K562 (cell line): ENCODE data around the gene PLPP1. TPM values are rescaled to one million over a fixed set of nuclear protein-coding genes. Genes with fewer than 3 reads are reported as not detected.

Experiments
- ATAC-seq: fragments of 200-7000 bp; cut with Tn5 transposase; 3 replicates; pipeline ENCODE4 v1.9.1; 2020; ENCODE audit warnings: moderate library complexity
- BruUV-seq: library from RNA; stranded (reverse); fragments of 400-500 nt; replicated peaks from 2 replicates; lab custom pipeline; 2021; lab: Mats Ljungman, UMichigan
- CTCF ChIA-PET: fragments of 300-600 bp; formaldehyde crosslinking; extraction: SDS; loops from one replicate; lab custom pipeline; 2021; ENCODE audit warnings: low intra/inter-chr PET ratio; lab: Yijun Ruan, JAX
- POLR2A ChIA-PET: fragments of 300-600, 350-650 bp; sonication (Branson Sonifier 250); formaldehyde crosslinking; extraction: SDS; loops from one replicate; lab custom pipeline; 2021; ENCODE audit warnings: antibody characterized with exemption, inconsistent platforms; lab: Yijun Ruan, JAX
- DNase-seq, 4 experiments: peaks; one replicate each; pipeline versions ENCODE4 v3.0.0 to v3.0.0-alpha.2; 2011 to 2018; ENCODE audit warnings: low spot score in 3 of 4, mixed read lengths in 3 of 4; ENCODE audit errors: extremely low read depth in 1 of 4
- FAIRE-seq: peaks from 2 replicates; lab custom pipeline; 2011; peaks lifted over from hg19 to GRCh38; lab: Jason Lieb, UNC
- H2AFZ ChIP-seq: 2 replicates; pipeline ENCODE4 v1.6.0; 2011; ENCODE audit warnings: low read depth, low read length, control low read depth, inconsistent platforms
- H3K27ac ChIP-seq: fragments of 200-600 bp; 3 replicates; pipeline ENCODE4 v1.8.0; 2011; ENCODE audit warnings: low read depth, mild to moderate bottlenecking, control low read depth, inconsistent platforms, low read length, moderate library complexity, mixed read lengths; ENCODE audit errors: extremely low read depth
- H3K27me3 ChIP-seq, 2 experiments: fragments of 300-600 bp in 1 of 2; 2 replicates in 1 of 2; 3 replicates in 1 of 2; pipeline versions ENCODE4 v1.6.0 to v1.8.0; 2011; ENCODE audit warnings: inconsistent platforms in 2 of 2, low read length in 2 of 2, mild to moderate bottlenecking in 1 of 2, mixed read lengths in 1 of 2, moderate library complexity in 1 of 2; ENCODE audit not compliant: control insufficient read depth in 2 of 2, insufficient read depth in 2 of 2
- H3K36me3 ChIP-seq: fragments of 300-600 bp; 3 replicates; pipeline ENCODE4 v1.8.0; 2011; ENCODE audit warnings: mild to moderate bottlenecking, low read length, inconsistent platforms; ENCODE audit not compliant: control insufficient read depth, insufficient read depth
- H3K4me1 ChIP-seq, 2 experiments: fragments of 200-600 bp in 1 of 2; replicated peaks in 1 of 2; 2 replicates in 1 of 2; 3 replicates in 1 of 2; pipeline versions ENCODE4 v1.5.1 to v1.8.0; 2011; ENCODE audit warnings: inconsistent platforms in 2 of 2, low read length in 2 of 2, mild to moderate bottlenecking in 1 of 2, mixed read lengths in 1 of 2, moderate library complexity in 1 of 2; ENCODE audit not compliant: control insufficient read depth in 2 of 2, insufficient read depth in 2 of 2
- H3K4me2 ChIP-seq: 2 replicates; pipeline ENCODE4 v1.6.1; 2011; ENCODE audit warnings: low read length, control low read depth, inconsistent platforms, mixed read lengths; ENCODE audit not compliant: insufficient read depth
- H3K4me3 ChIP-seq: fragments of 200-600 bp; sonication (generic), shearing (Covaris generic); 2 replicates; pipeline ENCODE4 v1.5.1; 2016; ENCODE audit warnings: control low read depth, inconsistent platforms
- H3K79me2 ChIP-seq: fragments of 200-600 bp; 3 replicates; pipeline ENCODE4 v1.8.0; 2011; ENCODE audit warnings: low read length, inconsistent platforms; ENCODE audit not compliant: control insufficient read depth, insufficient read depth
- H3K9ac ChIP-seq, 2 experiments: 2 replicates each; pipeline versions ENCODE4 v1.6.0 to v1.6.1; 2011; ENCODE audit warnings: low read depth in 2 of 2, low read length in 2 of 2, control low read depth in 1 of 2, inconsistent platforms in 1 of 2, mild to moderate bottlenecking in 1 of 2, mixed read lengths in 1 of 2; ENCODE audit not compliant: insufficient read depth in 1 of 2
- H3K9me1 ChIP-seq: one replicate; pipeline ENCODE4 v1.6.0; 2011; ENCODE audit warnings: inconsistent platforms, mild to moderate bottlenecking, low read length, moderate library complexity; ENCODE audit not compliant: control insufficient read depth, insufficient read depth
- H3K9me3 ChIP-seq: replicated peaks from 2 replicates; pipeline ENCODE4 v1.5.1; 2011; ENCODE audit warnings: low read depth, low read length, inconsistent platforms; ENCODE audit not compliant: control insufficient read depth, insufficient read depth
- H4K20me1 ChIP-seq: replicated peaks from 2 replicates; pipeline ENCODE4 v1.6.1; 2011; ENCODE audit warnings: low read length, inconsistent platforms, mixed read lengths; ENCODE audit not compliant: control insufficient read depth, insufficient read depth
- CC2D1A ChIP-seq: fragments of 450-650 bp; IDR thresholded peaks from 2 replicates; pipeline ENCODE4 v1.6.1; 2017; ENCODE audit warnings: mild to moderate bottlenecking
- ELF4 ChIP-seq: fragments of 450-650 bp; formaldehyde crosslinking; IDR thresholded peaks from 2 replicates; pipeline ENCODE4 v1.4.0; 2022; ENCODE audit warnings: missing genetic modification characterization
- EZH2 ChIP-seq: IDR thresholded peaks from 2 replicates; pipeline ENCODE4 v1.6.1; 2012; ENCODE audit warnings: low read depth, mild to moderate bottlenecking, inconsistent platforms, low read length, borderline replicate concordance
- FOXK1 ChIP-seq: sonication (generic); formaldehyde crosslinking; IDR thresholded peaks from 2 replicates; pipeline ENCODE4 v1.8.0; 2022; ENCODE audit warnings: missing genetic modification reagents, mild to moderate bottlenecking, borderline replicate concordance
- ILF3 ChIP-seq: fragments of 450-650 bp; IDR thresholded peaks from 2 replicates; pipeline ENCODE4 v1.6.1; 2018; ENCODE audit warnings: antibody characterized with exemption, mild to moderate bottlenecking, moderate library complexity, borderline replicate concordance
- KAT7 ChIP-seq: sonication (generic); formaldehyde crosslinking; IDR thresholded peaks from 2 replicates; pipeline ENCODE4 v1.8.0; 2022; ENCODE audit warnings: missing genetic modification reagents, mild to moderate bottlenecking, borderline replicate concordance
- KLF6 ChIP-seq: fragments of 250-450 bp; sonication (Bioruptor Pico); IDR thresholded peaks from 2 replicates; pipeline ENCODE4 v1.4.0; 2020; ENCODE audit warnings: mild to moderate bottlenecking, moderate library complexity, borderline replicate concordance
- PHB2 ChIP-seq: fragments of 450-650 bp; IDR thresholded peaks from 2 replicates; pipeline ENCODE4 v1.6.1; 2017; ENCODE audit warnings: low read depth
- PHF21A ChIP-seq: fragments of 450-650 bp; IDR thresholded peaks from 2 replicates; pipeline ENCODE4 v1.6.1; 2017; ENCODE audit warnings: low read depth, borderline replicate concordance
- POLR2A ChIP-seq: fragments of 450-650 bp; conservative IDR thresholded peaks from 2 replicates; pipeline ENCODE4 v1.6.1; 2016
- POLR2B ChIP-seq: fragments of 450-650 bp; IDR thresholded peaks from 2 replicates; pipeline ENCODE4 v1.6.1; 2018; ENCODE audit warnings: low read depth; ENCODE audit not compliant: partially characterized antibody
- RBM14 ChIP-seq: fragments of 200-400 bp; formaldehyde crosslinking; IDR thresholded peaks from 2 replicates; pipeline ENCODE4 v1.6.1; 2018; ENCODE audit warnings: low read depth, mild to moderate bottlenecking, low read length, moderate library complexity, borderline replicate concordance; ENCODE audit not compliant: insufficient read depth
- SIN3A ChIP-seq, 2 experiments: fragments of 150-350 bp in 1 of 2; IDR thresholded peaks; 2 replicates each; pipeline ENCODE4 v1.6.1; 2011 to 2016; ENCODE audit warnings: borderline replicate concordance in 2 of 2, low read depth in 2 of 2, low read length in 2 of 2, mild to moderate bottlenecking in 2 of 2, moderate library complexity in 2 of 2; ENCODE audit not compliant: control insufficient read depth in 1 of 2
- SMAD1 ChIP-seq: fragments of 150-350 bp; IDR thresholded peaks from 2 replicates; pipeline ENCODE4 v1.6.1; 2014; ENCODE audit warnings: low read length, low read depth; ENCODE audit not compliant: partially characterized antibody
- TGIF2 ChIP-seq: sonication (generic); formaldehyde crosslinking; IDR thresholded peaks from 2 replicates; pipeline ENCODE4 v1.8.1; 2022; ENCODE audit warnings: mild to moderate bottlenecking, missing genetic modification reagents, moderate library complexity
- U2AF2 ChIP-seq: fragments of 200-400 bp; formaldehyde crosslinking; optimal IDR thresholded peaks from 2 replicates; pipeline ENCODE3; 2017; ENCODE audit warnings: low read depth, mild to moderate bottlenecking, low read length
- ZBTB17 ChIP-seq: fragments of 450-650 bp; formaldehyde crosslinking; IDR thresholded peaks from 2 replicates; pipeline ENCODE4 v1.4.0; 2020; ENCODE audit warnings: mild to moderate bottlenecking
- WGBS: fragments of 100-300 bp; shearing (Covaris generic); methylation state at CpG from one replicate; pipeline ENCODE4 v1.1.6; 2016; ENCODE audit warnings: low coverage, mixed read lengths; ENCODE audit not compliant: insufficient coverage; ENCODE audit errors: missing lambda C conversion rate; 5-methylcytosine and 5-hydroxymethylcytosine counted together
- in situ Hi-C: fragments of 300-500 bp; cut with MboI; formaldehyde crosslinking; loops from 4 replicates; pipeline ENCODE4 v1.15.0; 2018; ENCODE audit warnings: inconsistent platforms, mixed read lengths
- intact Hi-C: fragments of 100-400 bp; cut with micrococcal nuclease; formaldehyde crosslinking; loops from 2 replicates; pipeline ENCODE4 v1.14.2; 2022
- polyA plus RNA-seq, 8 experiments: library from polyadenylated mRNA; depleted of rRNA in 4 of 8; stranded (reverse) in 5 of 8; unstranded in 3 of 8; fragments of >200 nt; fragmentation: Nextera tagmentation in 2 of 8; fragmentation: Illumina TruSeq in 1 of 8; extraction: Ambion mirVana in 2 of 8; extraction: Trizol in 1 of 8; gene quantifications; 2 replicates each; pipeline versions ENCODE4 v1.2.1 to v1.2.3, GENCODE V29; 2011 to 2014; ENCODE audit warnings: inconsistent platforms in 1 of 8, missing spikeins in 1 of 8
- total RNA-seq, 7 experiments: library from RNA; depleted of rRNA in 6 of 7; stranded (reverse); fragments of >200 nt in 6 of 7; fragmentation: Illumina TruSeq in 2 of 7; extraction: Trizol in 2 of 7; gene quantifications; 2 replicates each; pipeline versions ENCODE4 v1.2.1 to v1.2.3, GENCODE V29; 2011 to 2021; ENCODE audit warnings: low replicate concordance in 1 of 7

PLPP1 gene
- total and polyA plus RNA-seq, 9 of the 15 experiments (the other 6 are each of a cell fraction or from before 2014, with no cell fraction given): 0.04 to 0.24 (median 0.04) TPM; not detected in 6

DNA sequence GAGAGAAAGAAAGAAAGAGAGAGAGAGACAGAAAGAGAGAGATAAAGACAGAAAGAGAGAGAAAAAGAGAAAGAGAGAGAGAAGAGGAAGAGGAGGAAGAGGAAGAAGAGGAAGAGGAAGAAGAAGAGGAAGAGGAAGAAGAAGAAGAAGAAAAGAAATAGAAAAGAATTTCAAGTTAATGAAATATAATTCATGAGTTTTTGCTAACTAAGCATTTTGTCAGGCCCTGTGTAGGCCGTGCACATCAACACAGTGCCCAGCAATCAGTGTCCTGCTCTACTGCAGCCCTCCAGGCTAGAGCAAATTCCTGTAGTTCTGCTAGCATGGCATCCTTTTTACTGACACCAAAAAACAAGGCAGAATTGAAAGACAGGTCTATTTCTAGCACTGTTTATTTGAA, 62.1 kb downstream of the PLPP1 start (continued):
- TF ChIP-seq U2AF2 (no peak), KAT7 (no peak)

DNA sequence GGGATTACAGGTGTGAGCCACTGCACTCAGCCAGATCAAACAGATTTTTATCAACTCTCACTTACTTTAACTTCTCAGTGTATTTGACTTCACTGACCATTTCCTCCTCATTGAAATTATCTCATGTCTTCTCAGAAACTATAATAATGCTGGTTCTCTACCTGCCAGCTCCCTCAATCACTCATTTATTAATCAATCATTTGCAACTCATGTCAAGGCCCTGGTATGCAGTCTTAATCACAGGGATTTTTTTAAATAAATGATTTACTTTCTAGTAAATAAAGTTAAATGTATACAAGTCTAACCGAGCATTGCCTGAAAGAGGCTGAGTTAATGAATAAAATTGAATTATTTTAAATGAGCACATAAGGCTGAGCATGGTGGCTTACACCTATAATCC, 63.3 kb downstream of the PLPP1 start:
- no TSS peak for BruUV-seq
- intact Hi-C loops: no loop called here

More for the DNA sequence above, 63.3 kb downstream of the PLPP1 start:
- POLR2A ChIA-PET: no interaction called here
- in situ Hi-C loops: no loop called here
- Histone ChIP-seq H4K20me1 (no peaks in the 10 kb centered on the region), H3K9me3 (no peaks in the 10 kb centered on the region), H3K79me2 (no peaks in the 10 kb centered on the region), H3K4me1 (no peaks in the 10 kb centered on the region), H3K27ac (no peak overlapping the region), H2AFZ (no peak overlapping the region), H3K4me2 (no peak overlapping the region), H3K4me3 (no peak overlapping the region), H3K9me1 (no peaks in the 10 kb centered on the region), H3K36me3 (no peaks in the 10 kb centered on the region), H3K9ac (no peak overlapping the region), H3K27me3 (peaks cover 0 to 4% of the 10 kb centered on the region in 2 experiments; a peak in 1 of 5 replicates)
- ATAC-seq (no peak), DNase-seq (no peak), FAIRE-seq (no peak)
- WGBS: 0% methylated on average over 1 of the region's 1 CpG
- no peak for TF ChIP-seq PHB2
- TF ChIP-seq PHF21A: no peak
- TF ChIP-seq ZBTB17 (CRISPR knock-in tag): no peak
- no peak for TF ChIP-seq POLR2A
- TF ChIP-seq TGIF2: no peak
- TF ChIP-seq CC2D1A: no peak
- TF ChIP-seq POLR2B: no peak
- no peak for TF ChIP-seq SMAD1
- TF ChIP-seq EZH2: no peak
- TF ChIP-seq SIN3A (IDR thresholded peaks at IDR 0.05; ENCODE audit: borderline replicate concordance in 2 of 2, control insufficient read depth in 1 of 2, low read depth in 2 of 2, low read length in 2 of 2): no peak
- TF ChIP-seq KLF6 (CRISPR knock-in tag): no peak
- TF ChIP-seq RBM14: no peak
- no peak for TF ChIP-seq ILF3
- TF ChIP-seq ELF4 (CRISPR knock-in tag): no peak
- TF ChIP-seq FOXK1 (CRISPR knock-in tag): no peak
- CTCF ChIA-PET: no interaction called here
